HAP-1 (cell line): ENCODE results near the gene SLAMF8.

ENCODE experiments used
- DNase-seq, 2 experiments: peaks; one replicate each; pipeline ENCODE4 v3.0.0-alpha.2; 2016 to 2020; ENCODE audit warnings: low spot score in 2 of 2
- H3K27me3 ChIP-seq: fragments of 250-450 bp; sonication (Bioruptor Pico); 2 replicates; pipeline ENCODE4 v1.5.1; 2020; ENCODE audit warnings: low read depth, mild to moderate bottlenecking, moderate library complexity
- H3K36me3 ChIP-seq: fragments of 250-450 bp; sonication (Bioruptor Pico); replicated peaks from 2 replicates; pipeline ENCODE4 v1.5.1; 2020; ENCODE audit warnings: mild to moderate bottlenecking
- H3K4me1 ChIP-seq: fragments of 250-450 bp; sonication (Bioruptor Pico); 2 replicates; pipeline ENCODE4 v1.5.1; 2020; ENCODE audit warnings: mild to moderate bottlenecking
- H3K4me3 ChIP-seq: fragments of 250-450 bp; sonication (Bioruptor Pico); 2 replicates; pipeline ENCODE4 v1.5.1; 2020; ENCODE audit warnings: mild to moderate bottlenecking, moderate library complexity
- H3K9me3 ChIP-seq: fragments of 250-450 bp; sonication (Bioruptor Pico); 2 replicates; pipeline ENCODE4 v1.5.1; 2020; ENCODE audit warnings: mild to moderate bottlenecking, moderate library complexity
- in situ Hi-C: fragments of 300-500 bp; cut with MboI; formaldehyde crosslinking; loops from 3 replicates; pipeline ENCODE4 v1.14.3; 2020; ENCODE audit warnings: low sequenced_read_pairs, inconsistent platforms, mixed read lengths

Gene SLAMF8

GRCh38 chr1:159877695-159878444 lies 51.2 kb downstream of the SLAMF8 start:
- in situ Hi-C loops = no loop called here
- Histone ChIP-seq H3K4me3 (no peak overlapping the region), H3K27me3 (no peaks in the 10 kb centered on the region), H3K9me3 (no peaks in the 10 kb centered on the region), H3K36me3 (no peaks in the 10 kb centered on the region), H3K4me1 (no peaks in the 10 kb centered on the region)
- no peak for DNase-seq

- H3K9me3 ChIP-seq = no peaks in the 10 kb centered on the region
- H3K4me1 ChIP-seq = no peaks in the 10 kb centered on the region
- DNase-seq = no peak
- in situ Hi-C loops = no loop called here
- no peaks in the 10 kb centered on the region for H3K36me3 ChIP-seq
- no peak overlapping the region for H3K4me3 ChIP-seq
- no peaks in the 10 kb centered on the region for H3K27me3 ChIP-seq
These were observed 52.5 kb downstream of the SLAMF8 start for GRCh38 chr1:159879136-159879535.

DNA sequence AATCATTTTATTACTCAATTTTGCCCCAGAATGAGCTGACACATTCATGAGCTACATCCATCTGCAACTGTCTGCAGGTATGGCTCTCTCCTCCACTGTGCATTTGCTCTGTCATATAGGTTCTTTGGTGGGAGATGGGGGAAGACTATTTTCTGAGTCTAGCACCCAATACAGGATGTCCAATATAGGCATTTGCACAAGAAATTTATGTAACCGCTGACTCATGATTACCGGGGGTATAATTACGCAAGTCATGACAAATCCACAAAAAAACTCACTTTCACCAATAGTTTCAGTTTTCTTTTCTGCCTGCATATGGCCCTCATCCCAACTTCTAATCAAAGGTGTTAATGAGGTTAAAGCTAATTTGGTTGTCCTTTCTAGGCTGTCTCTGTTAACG lies 53.3 kb downstream of the SLAMF8 start:
- no peaks in the 10 kb centered on the region for H3K9me3 ChIP-seq
- H3K36me3 ChIP-seq = no peaks in the 10 kb centered on the region
- no peak overlapping the region for H3K4me3 ChIP-seq
- DNase-seq = no peak
- in situ Hi-C loops = no loop called here
- H3K4me1 ChIP-seq = no peaks in the 10 kb centered on the region
- no peaks in the 10 kb centered on the region for H3K27me3 ChIP-seq

- H3K36me3 ChIP-seq = no peaks in the 10 kb centered on the region
- H3K27me3 ChIP-seq = no peaks in the 10 kb centered on the region
- DNase-seq = no peak
- H3K4me1 ChIP-seq = no peaks in the 10 kb centered on the region
- no peak overlapping the region for H3K4me3 ChIP-seq
- in situ Hi-C loops = no loop called here
- H3K9me3 ChIP-seq = no peaks in the 10 kb centered on the region
These were observed 53.8 kb downstream of the SLAMF8 start for GRCh38 chr1:159880430-159880829.

DNA sequence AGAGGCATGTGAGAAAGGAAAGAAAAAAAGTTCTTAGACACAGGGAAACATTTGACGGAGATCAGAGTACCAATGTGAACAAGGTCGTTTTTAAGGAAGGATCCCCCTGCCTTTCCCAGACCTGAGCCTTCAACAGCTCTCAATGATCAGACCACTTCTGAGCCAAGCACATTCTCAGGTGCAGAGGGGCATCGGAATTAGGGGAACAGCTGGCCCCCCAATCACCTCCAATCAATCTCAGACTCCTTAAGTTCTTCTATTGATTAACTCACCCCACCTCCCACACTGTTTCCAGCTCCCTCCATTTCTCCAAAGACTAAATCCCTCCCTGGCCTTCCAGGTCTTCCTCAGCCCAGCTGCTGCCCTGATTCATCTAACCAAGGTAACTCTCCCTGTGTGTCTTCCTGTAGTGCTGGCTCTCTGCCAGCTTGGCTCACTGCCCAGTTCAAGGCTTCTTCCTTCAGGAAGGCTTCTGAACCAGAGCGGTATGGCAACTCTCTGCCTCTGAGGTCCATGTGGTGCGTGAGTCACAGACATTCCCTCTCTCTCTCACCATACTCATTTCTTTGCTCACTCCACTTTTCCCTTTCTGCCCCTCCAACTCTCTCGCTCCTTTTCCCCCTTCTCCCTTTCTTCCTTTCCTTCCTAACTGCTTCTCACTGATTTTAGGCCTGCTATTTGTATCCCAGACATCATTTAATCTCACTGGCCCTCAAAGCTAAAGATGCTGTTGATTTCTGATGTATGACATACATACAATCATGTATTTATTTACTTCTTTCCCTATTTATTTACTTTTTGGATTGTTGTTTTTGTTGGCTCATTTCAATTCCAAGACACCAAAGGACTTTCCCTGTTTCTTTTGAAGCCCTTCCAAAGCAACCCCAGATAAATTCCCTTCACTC lies 55.2 kb downstream of the SLAMF8 start:
- H3K36me3 ChIP-seq = no peaks in the 10 kb centered on the region
- no peaks in the 10 kb centered on the region for H3K9me3 ChIP-seq
- H3K4me1 ChIP-seq = no peaks in the 10 kb centered on the region
- H3K27me3 ChIP-seq = no peaks in the 10 kb centered on the region
- DNase-seq = peak in 1 of 2 experiments; percentile 56
- in situ Hi-C loops = no loop called here
- no peak overlapping the region for H3K4me3 ChIP-seq

DNA sequence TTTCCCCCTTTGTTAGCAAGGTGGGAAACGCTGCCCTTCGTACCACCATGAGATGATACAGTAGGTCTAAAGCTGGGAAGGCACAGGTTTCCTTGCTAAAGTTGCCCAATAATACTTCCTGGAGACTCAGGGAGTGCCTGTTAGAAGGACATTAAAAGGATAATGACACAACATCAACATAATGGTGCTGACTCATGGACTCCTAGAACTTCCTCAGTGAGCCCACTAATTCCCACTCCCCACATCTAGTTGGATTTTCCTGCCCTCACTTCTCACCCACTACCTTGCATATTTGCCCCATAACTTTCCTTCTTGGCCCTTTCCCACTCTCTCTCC lies 55.8 kb downstream of the SLAMF8 start:
- DNase-seq = no peak
- Histone ChIP-seq H3K4me3 (no peak overlapping the region), H3K4me1 (no peaks in the 10 kb centered on the region), H3K9me3 (no peaks in the 10 kb centered on the region), H3K36me3 (no peaks in the 10 kb centered on the region), H3K27me3 (no peaks in the 10 kb centered on the region)
- in situ Hi-C loops = no loop called here

- H3K4me3 ChIP-seq = no peak overlapping the region
- H3K4me1 ChIP-seq = no peaks in the 10 kb centered on the region
- no peaks in the 10 kb centered on the region for H3K36me3 ChIP-seq
- in situ Hi-C loops = no loop called here
- H3K27me3 ChIP-seq = no peaks in the 10 kb centered on the region
- DNase-seq = no peak
- H3K9me3 ChIP-seq = no peaks in the 10 kb centered on the region
These were observed 56.5 kb downstream of the SLAMF8 start for GRCh38 chr1:159883134-159883533.

GRCh38 chr1:159884296-159884695 lies 57.6 kb downstream of the SLAMF8 start:
- Histone ChIP-seq H3K4me3 (no peak overlapping the region), H3K9me3 (no peaks in the 10 kb centered on the region), H3K36me3 (no peaks in the 10 kb centered on the region), H3K27me3 (no peaks in the 10 kb centered on the region), H3K4me1 (no peaks in the 10 kb centered on the region)
- DNase-seq = no peak
- in situ Hi-C loops = no loop called here
